Liver (tissue), 9 donors: ENCODE measurements around the gene UNC5A. TPM values are rescaled to one million over a fixed set of nuclear protein-coding genes. Genes with fewer than 3 reads are reported as not detected.

Source experiments
- DNase-seq: peaks from one replicate; pipeline ENCODE4 v3.0.0-alpha.2; 2017; ENCODE audit warnings: low spot score
- H3K27ac ChIP-seq, 2 donors: one replicate each; pipeline ENCODE4 v1.7.0; 2013; ENCODE audit warnings: inconsistent platforms in 2 of 2, low read length in 2 of 2, control low read depth in 1 of 2, low read depth in 1 of 2, mild to moderate bottlenecking in 1 of 2
- H3K27me3 ChIP-seq, 4 donors: one replicate each; pipeline versions ENCODE4 v1.6.1 to v1.7.0; 2013; ENCODE audit warnings: low read length in 3 of 4, inconsistent platforms in 1 of 4, mild to moderate bottlenecking in 1 of 4, moderate library complexity in 1 of 4; ENCODE audit not compliant: control insufficient read depth in 4 of 4, insufficient read depth in 4 of 4
- H3K36me3 ChIP-seq, 4 donors: one replicate each; pipeline versions ENCODE4 v1.6.1 to v1.7.0; 2013; ENCODE audit warnings: low read length in 3 of 4, mild to moderate bottlenecking in 3 of 4, low read depth in 1 of 4, moderate library complexity in 1 of 4; ENCODE audit not compliant: control insufficient read depth in 4 of 4, insufficient read depth in 3 of 4
- H3K4me1 ChIP-seq, 4 donors: one replicate each; pipeline versions ENCODE4 v1.6.1 to v1.7.0; 2013; ENCODE audit warnings: low read length in 3 of 4, mild to moderate bottlenecking in 3 of 4, moderate library complexity in 1 of 4; ENCODE audit not compliant: control insufficient read depth in 4 of 4, insufficient read depth in 4 of 4
- H3K4me3 ChIP-seq, 3 donors: one replicate each; pipeline versions ENCODE4 v1.6.1 to v1.7.0; 2013; ENCODE audit warnings: low read length in 3 of 3, control low read depth in 1 of 3, low read depth in 1 of 3, mild to moderate bottlenecking in 1 of 3
- H3K9ac ChIP-seq, 2 donors: one replicate each; pipeline ENCODE4 v1.7.0; 2013; ENCODE audit warnings: low read length in 2 of 2, mild to moderate bottlenecking in 2 of 2, moderate library complexity in 2 of 2, control low read depth in 1 of 2, low read depth in 1 of 2
- H3K9me3 ChIP-seq, 4 donors: one replicate each; pipeline versions ENCODE4 v1.6.1 to v1.7.0; 2013; ENCODE audit warnings: low read length in 3 of 4; ENCODE audit not compliant: control insufficient read depth in 4 of 4
- EGR1 ChIP-seq, 2 donors: IDR thresholded peaks; 2 replicates each; pipeline ENCODE4 v1.6.1; 2016 to 2018; ENCODE audit warnings: antibody characterized with exemption in 2 of 2, low read depth in 2 of 2
- GABPA ChIP-seq, 2 donors: IDR thresholded peaks in 1 of 2; conservative IDR thresholded peaks in 1 of 2; 2 replicates each; pipeline ENCODE4 v1.6.1; 2016; ENCODE audit warnings: antibody characterized with exemption in 2 of 2, mild to moderate bottlenecking in 1 of 2, moderate library complexity in 1 of 2
- HNF4A ChIP-seq, 2 donors: conservative IDR thresholded peaks; 2 replicates each; pipeline ENCODE4 v1.6.1; 2016; ENCODE audit warnings: antibody characterized with exemption in 2 of 2, mild to moderate bottlenecking in 2 of 2
- HNF4G ChIP-seq: IDR thresholded peaks from 2 replicates; pipeline ENCODE4 v1.6.1; 2016; ENCODE audit warnings: antibody characterized with exemption
- JUND ChIP-seq, 2 donors: IDR thresholded peaks; 2 replicates each; pipeline ENCODE4 v1.6.1; 2016; ENCODE audit warnings: antibody characterized with exemption in 2 of 2
- NR2F2 ChIP-seq: IDR thresholded peaks from 2 replicates; pipeline ENCODE4 v1.6.1; 2016; ENCODE audit warnings: antibody characterized with exemption
- RAD21 ChIP-seq, 2 donors: IDR thresholded peaks; 2 replicates each; pipeline ENCODE4 v1.6.1; 2016; ENCODE audit warnings: antibody characterized with exemption in 2 of 2, mild to moderate bottlenecking in 2 of 2
- RXRA ChIP-seq, 2 donors: IDR thresholded peaks; 2 replicates each; pipeline ENCODE4 v1.6.1; 2017 to 2018; ENCODE audit warnings: antibody characterized with exemption in 2 of 2, mild to moderate bottlenecking in 1 of 2
- SP1 ChIP-seq: IDR thresholded peaks from 2 replicates; pipeline ENCODE4 v1.6.1; 2018; ENCODE audit warnings: antibody characterized with exemption, mild to moderate bottlenecking
- TAF1 ChIP-seq: conservative IDR thresholded peaks from 2 replicates; pipeline ENCODE4 v1.6.1; 2016; ENCODE audit warnings: antibody characterized with exemption, mild to moderate bottlenecking
- YY1 ChIP-seq: IDR thresholded peaks from 2 replicates; pipeline ENCODE4 v1.6.1; 2016; ENCODE audit warnings: antibody characterized with exemption, mild to moderate bottlenecking
- WGBS: extraction: QIAGEN DNeasy Blood & Tissue Kit; methylation state at CpG from one replicate; pipeline ENCODE4 v1.1.7; 2013; 5-methylcytosine and 5-hydroxymethylcytosine counted together
- polyA plus RNA-seq, 2 donors: library from polyadenylated mRNA; stranded (reverse) in 1 of 2; unstranded in 1 of 2; fragments of 200-250 nt in 1 of 2; fragments of >200 nt in 1 of 2; fragmentation: Nextera tagmentation in 1 of 2; extraction: Ambion mirVana in 1 of 2; gene quantifications; one replicate each; pipeline versions ENCODE4 v1.2.1 to v1.2.3, GENCODE V29; 2013 to 2015
- total RNA-seq, 2 donors: library from RNA; depleted of rRNA; stranded (reverse); fragments of >200 nt; gene quantifications; one replicate each; pipeline ENCODE4 v1.2.3, GENCODE V29; 2014
- TF ChIP-seq, protein P1 (sequence below): IDR thresholded peaks from 2 replicates; pipeline ENCODE4 v1.6.1; 2016; ENCODE audit warnings: antibody characterized with exemption
- TF ChIP-seq, protein P2 (sequence below): IDR thresholded peaks from 2 replicates; pipeline ENCODE4 v1.6.1; 2016; ENCODE audit warnings: antibody characterized with exemption, mild to moderate bottlenecking
- TF ChIP-seq, protein P3 (sequence below): IDR thresholded peaks from 2 replicates; pipeline ENCODE4 v1.6.1; 2016; ENCODE audit warnings: antibody characterized with exemption
- TF ChIP-seq, protein P4 (sequence below): fragments of 150-350 bp; IDR thresholded peaks from 2 replicates; pipeline ENCODE4 v1.5.1; 2017; ENCODE audit warnings: improper control_type of control experiment, low read depth, low read length; ENCODE audit not compliant: missing input control
- TF ChIP-seq, protein P5 (sequence below): IDR thresholded peaks from 2 replicates; pipeline ENCODE4 v1.6.1; 2016; ENCODE audit warnings: antibody characterized with exemption
- donor health status: healthy.
- donor health status: healthy.
- donor health status: healthy.
- donor health status: healthy.
- donor health status: healthy.

Gene UNC5A
- total and polyA plus RNA-seq, 4 donors, result under 0.01 to 0.07 (median 0.03) TPM; not detected in 1

DNA sequence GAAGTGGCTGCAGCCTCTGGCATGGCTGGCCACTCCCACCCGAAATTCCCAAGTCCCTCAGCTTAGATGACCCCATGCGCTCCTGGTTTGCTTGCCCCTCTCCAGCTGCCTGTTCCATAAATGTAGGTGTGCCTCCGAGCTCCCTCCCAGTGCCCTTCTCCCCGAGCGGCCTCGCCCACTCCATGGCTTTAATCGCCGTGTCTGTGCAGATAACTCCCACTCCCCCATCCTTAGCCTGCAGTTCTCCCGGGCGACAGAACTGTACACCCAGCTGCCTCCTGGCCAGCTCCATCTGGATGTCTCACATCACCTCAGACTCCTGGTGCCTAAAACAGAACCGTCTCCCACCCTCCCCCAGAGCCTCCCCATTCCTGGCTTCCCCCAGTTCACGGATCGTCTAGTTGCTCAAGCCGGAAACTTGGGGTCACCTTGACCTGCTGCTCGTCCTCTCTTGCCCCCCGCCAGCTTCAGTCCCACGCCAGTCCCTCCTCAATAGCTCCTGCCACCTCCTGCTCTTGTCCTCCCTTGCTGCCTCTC is 64.7 kb downstream of the UNC5A start:
- H3K27me3 ChIP-seq, result no peaks in the 10 kb centered on the region
- no peak for DNase-seq
- H3K9me3 ChIP-seq, result no peaks in the 10 kb centered on the region
- 69% methylated on average over 17 of the region's 17 CpGs for WGBS
- H3K36me3 ChIP-seq, result no peaks in the 10 kb centered on the region
- H3K9ac ChIP-seq, result no peak overlapping the region
- TF ChIP-seq TAF1 (no peak), NR2F2 (no peak), HNF4A (conservative IDR thresholded peaks at IDR 0.05) (no peak), RAD21 (IDR thresholded peaks at IDR 0.05) (no peak), RXRA (IDR thresholded peaks at IDR 0.05) (no peak), JUND (IDR thresholded peaks at IDR 0.05) (no peak), EGR1 (IDR thresholded peaks at IDR 0.05; ENCODE audit: low read depth in 2 of 2) (no peak)
- TF ChIP-seq, protein P1, sequence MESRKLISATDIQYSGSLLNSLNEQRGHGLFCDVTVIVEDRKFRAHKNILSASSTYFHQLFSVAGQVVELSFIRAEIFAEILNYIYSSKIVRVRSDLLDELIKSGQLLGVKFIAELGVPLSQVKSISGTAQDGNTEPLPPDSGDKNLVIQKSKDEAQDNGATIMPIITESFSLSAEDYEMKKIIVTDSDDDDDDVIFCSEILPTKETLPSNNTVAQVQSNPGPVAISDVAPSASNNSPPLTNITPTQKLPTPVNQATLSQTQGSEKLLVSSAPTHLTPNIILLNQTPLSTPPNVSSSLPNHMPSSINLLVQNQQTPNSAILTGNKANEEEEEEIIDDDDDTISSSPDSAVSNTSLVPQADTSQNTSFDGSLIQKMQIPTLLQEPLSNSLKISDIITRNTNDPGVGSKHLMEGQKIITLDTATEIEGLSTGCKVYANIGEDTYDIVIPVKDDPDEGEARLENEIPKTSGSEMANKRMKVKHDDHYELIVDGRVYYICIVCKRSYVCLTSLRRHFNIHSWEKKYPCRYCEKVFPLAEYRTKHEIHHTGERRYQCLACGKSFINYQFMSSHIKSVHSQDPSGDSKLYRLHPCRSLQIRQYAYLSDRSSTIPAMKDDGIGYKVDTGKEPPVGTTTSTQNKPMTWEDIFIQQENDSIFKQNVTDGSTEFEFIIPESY, result no peak
- TF ChIP-seq, protein P2, sequence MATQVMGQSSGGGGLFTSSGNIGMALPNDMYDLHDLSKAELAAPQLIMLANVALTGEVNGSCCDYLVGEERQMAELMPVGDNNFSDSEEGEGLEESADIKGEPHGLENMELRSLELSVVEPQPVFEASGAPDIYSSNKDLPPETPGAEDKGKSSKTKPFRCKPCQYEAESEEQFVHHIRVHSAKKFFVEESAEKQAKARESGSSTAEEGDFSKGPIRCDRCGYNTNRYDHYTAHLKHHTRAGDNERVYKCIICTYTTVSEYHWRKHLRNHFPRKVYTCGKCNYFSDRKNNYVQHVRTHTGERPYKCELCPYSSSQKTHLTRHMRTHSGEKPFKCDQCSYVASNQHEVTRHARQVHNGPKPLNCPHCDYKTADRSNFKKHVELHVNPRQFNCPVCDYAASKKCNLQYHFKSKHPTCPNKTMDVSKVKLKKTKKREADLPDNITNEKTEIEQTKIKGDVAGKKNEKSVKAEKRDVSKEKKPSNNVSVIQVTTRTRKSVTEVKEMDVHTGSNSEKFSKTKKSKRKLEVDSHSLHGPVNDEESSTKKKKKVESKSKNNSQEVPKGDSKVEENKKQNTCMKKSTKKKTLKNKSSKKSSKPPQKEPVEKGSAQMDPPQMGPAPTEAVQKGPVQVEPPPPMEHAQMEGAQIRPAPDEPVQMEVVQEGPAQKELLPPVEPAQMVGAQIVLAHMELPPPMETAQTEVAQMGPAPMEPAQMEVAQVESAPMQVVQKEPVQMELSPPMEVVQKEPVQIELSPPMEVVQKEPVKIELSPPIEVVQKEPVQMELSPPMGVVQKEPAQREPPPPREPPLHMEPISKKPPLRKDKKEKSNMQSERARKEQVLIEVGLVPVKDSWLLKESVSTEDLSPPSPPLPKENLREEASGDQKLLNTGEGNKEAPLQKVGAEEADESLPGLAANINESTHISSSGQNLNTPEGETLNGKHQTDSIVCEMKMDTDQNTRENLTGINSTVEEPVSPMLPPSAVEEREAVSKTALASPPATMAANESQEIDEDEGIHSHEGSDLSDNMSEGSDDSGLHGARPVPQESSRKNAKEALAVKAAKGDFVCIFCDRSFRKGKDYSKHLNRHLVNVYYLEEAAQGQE, result no peak
- TF ChIP-seq, protein P3, sequence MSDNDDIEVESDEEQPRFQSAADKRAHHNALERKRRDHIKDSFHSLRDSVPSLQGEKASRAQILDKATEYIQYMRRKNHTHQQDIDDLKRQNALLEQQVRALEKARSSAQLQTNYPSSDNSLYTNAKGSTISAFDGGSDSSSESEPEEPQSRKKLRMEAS, result no peak
- TF ChIP-seq, protein P4, sequence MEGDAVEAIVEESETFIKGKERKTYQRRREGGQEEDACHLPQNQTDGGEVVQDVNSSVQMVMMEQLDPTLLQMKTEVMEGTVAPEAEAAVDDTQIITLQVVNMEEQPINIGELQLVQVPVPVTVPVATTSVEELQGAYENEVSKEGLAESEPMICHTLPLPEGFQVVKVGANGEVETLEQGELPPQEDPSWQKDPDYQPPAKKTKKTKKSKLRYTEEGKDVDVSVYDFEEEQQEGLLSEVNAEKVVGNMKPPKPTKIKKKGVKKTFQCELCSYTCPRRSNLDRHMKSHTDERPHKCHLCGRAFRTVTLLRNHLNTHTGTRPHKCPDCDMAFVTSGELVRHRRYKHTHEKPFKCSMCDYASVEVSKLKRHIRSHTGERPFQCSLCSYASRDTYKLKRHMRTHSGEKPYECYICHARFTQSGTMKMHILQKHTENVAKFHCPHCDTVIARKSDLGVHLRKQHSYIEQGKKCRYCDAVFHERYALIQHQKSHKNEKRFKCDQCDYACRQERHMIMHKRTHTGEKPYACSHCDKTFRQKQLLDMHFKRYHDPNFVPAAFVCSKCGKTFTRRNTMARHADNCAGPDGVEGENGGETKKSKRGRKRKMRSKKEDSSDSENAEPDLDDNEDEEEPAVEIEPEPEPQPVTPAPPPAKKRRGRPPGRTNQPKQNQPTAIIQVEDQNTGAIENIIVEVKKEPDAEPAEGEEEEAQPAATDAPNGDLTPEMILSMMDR, result no peak
- peaks cover 0 to 6% (median 1%) of the 10 kb centered on the region in 4 donors for H3K4me1 ChIP-seq
- no peak overlapping the region for H3K27ac ChIP-seq
- no peak overlapping the region for H3K4me3 ChIP-seq

DNA sequence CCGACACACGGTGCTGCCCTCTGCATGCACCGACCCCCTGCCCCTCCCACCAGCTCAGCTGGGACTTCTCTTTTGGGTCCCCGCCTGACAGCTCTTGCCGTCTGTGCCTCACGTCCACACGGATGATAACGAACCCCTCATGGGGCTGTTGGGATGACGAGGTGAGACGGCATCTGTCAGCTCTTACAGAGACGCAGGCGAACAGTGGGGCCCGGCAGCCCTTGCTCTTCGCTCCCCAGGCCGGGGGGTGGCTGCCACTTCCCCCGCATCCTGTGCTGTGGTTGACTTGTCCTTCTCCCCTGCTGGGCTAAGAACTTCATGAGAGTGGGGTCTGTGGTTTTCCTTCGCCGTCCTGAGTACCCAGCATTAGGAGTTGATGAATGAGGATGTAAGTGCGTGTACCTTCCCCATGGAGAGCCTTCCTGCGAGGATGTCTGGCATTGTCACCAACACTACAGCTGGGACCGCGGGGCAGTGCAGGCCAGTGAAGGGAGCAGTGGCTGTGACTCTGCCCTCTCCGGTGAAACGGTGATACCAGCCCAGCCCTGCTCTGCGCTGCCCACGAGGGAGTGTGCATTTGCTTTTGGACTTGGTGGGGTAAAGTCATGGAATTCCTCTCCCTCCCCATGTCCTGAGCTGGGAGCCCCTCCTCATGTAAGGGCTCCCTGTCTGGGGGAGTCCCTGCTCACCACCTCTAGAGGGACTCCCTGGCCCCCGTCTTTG is 65.6 kb downstream of the UNC5A start:
- Histone ChIP-seq H3K36me3 (no peaks in the 10 kb centered on the region), H3K27me3 (no peaks in the 10 kb centered on the region), H3K9me3 (no peaks in the 10 kb centered on the region), H3K4me3 (no peak overlapping the region), H3K9ac (no peak overlapping the region), H3K4me1 (no peaks in the 10 kb centered on the region), H3K27ac (no peak overlapping the region)
- no peak for DNase-seq
- WGBS, result 54% methylated on average over 27 of the region's 27 CpGs
- no peak for TF ChIP-seq RAD21 (IDR thresholded peaks at IDR 0.05)
- TF ChIP-seq JUND (IDR thresholded peaks at IDR 0.05), result no peak
- no peak for TF ChIP-seq TAF1
- no peak for TF ChIP-seq SP1
- no peak for TF ChIP-seq EGR1 (IDR thresholded peaks at IDR 0.05; ENCODE audit: low read depth in 2 of 2)
- TF ChIP-seq RXRA (IDR thresholded peaks at IDR 0.05), result no peak
- no peak for TF ChIP-seq GABPA (IDR thresholded peaks at IDR 0.05 in 1 of 2, conservative IDR thresholded peaks at IDR 0.05 in 1 of 2)
- TF ChIP-seq, protein P4, result no peak
- TF ChIP-seq, protein P5, sequence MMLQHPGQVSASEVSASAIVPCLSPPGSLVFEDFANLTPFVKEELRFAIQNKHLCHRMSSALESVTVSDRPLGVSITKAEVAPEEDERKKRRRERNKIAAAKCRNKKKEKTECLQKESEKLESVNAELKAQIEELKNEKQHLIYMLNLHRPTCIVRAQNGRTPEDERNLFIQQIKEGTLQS, result no peak
- TF ChIP-seq, protein P1, result no peak
- TF ChIP-seq HNF4G, result no peak
- no peak for TF ChIP-seq YY1
- TF ChIP-seq NR2F2, result no peak
- TF ChIP-seq HNF4A (conservative IDR thresholded peaks at IDR 0.05), result no peak
